Lower lobe of right lung (tissue), 2 donors: ENCODE measurements around the gene KRTAP13-1. TPM values are rescaled to one million over a fixed set of nuclear protein-coding genes. Genes with fewer than 3 reads are reported as not detected.

ENCODE experiments used
- ATAC-seq, 2 donors: fragments of 200-7000 bp; cut with Tn5 transposase; one replicate each; pipeline ENCODE4 v1.9.1; 2020 to 2022; ENCODE audit warnings: mild to moderate bottlenecking in 2 of 2, moderate library complexity in 2 of 2
- DNase-seq: peaks from one replicate; pipeline ENCODE4 v3.0.0-alpha.2; 2020
- H3K27ac ChIP-seq: fragments of 200-600 bp; one replicate; pipeline ENCODE4 v1.8.0; 2022
- H3K27me3 ChIP-seq: fragments of 200-600 bp; one replicate; pipeline ENCODE4 v1.8.0; 2022; ENCODE audit warnings: low read depth
- H3K36me3 ChIP-seq: fragments of 200-600 bp; one replicate; pipeline ENCODE4 v1.8.0; 2022; ENCODE audit warnings: mild to moderate bottlenecking
- H3K4me1 ChIP-seq: fragments of 200-600 bp; one replicate; pipeline ENCODE4 v1.8.0; 2022
- H3K4me3 ChIP-seq: fragments of 200-600 bp; one replicate; pipeline ENCODE4 v1.8.0; 2022; ENCODE audit warnings: mild to moderate bottlenecking
- H3K9me3 ChIP-seq: fragments of 200-600 bp; one replicate; pipeline ENCODE4 v1.8.0; 2022
- CTCF ChIP-seq: fragments of 200-600 bp; IDR thresholded peaks from one replicate; pipeline ENCODE4 v1.8.0; 2022; ENCODE audit warnings: antibody characterized with exemption, mild to moderate bottlenecking
- intact Hi-C: fragments of 100-400 bp; cut with DNase I; formaldehyde crosslinking; loops from one replicate; pipeline ENCODE4 v1.11.0; 2022
- microRNA-seq: library from miRNA; unstranded; fragments of <30 nt; microRNA quantifications from one replicate; pipeline ENCODE4 v1.2.0, GENCODE V29; 2020; ENCODE audit warnings: borderline number of aligned reads
- total RNA-seq: library from RNA; stranded (reverse); fragmentation: NEBNext Ultra II Directional; extraction: Animal tissue kit (Norgen Biotek cat#: 25700); gene quantifications from one replicate; pipeline ENCODE4 v1.2.1, GENCODE V29; 2021
- donor health status: DM: no; HTN: yes; CAD: no; lungs with severe emphysema.

KRTAP13-1 gene
- total RNA-seq, 1 donor from 2014 or later = not detected

DNA sequence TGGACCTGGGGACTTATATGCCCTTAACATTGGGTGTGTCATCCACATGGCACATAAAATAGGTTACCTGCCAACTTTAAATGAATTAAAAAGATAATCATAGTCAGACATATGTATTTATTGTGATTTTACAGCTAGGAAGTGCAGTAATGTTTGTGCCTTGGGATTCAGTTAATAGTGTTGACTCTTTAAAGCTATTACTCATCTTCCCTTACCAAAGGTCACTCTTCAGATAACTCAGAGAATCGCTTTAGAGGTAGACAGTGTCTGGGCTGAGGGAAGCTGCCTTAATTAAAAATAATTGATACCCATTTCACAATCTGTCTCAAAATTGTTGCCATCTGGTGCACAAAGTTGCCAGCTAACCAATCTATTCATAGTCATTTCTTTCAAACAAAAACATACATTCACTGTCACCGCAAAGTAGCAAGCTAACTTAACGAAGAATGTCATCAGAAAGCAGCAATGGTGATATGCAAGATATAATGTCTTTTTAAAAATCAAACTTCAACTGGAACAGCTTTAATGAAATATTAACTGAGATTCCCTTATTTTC, 41.3 kb downstream of the KRTAP13-1 start:
- no peak for ATAC-seq
- Histone ChIP-seq H3K36me3 (no peaks in the 10 kb centered on the region), H3K9me3 (no peaks in the 10 kb centered on the region), H3K27me3 (no peaks in the 10 kb centered on the region), H3K27ac (no peak overlapping the region), H3K4me3 (no peak overlapping the region), H3K4me1 (no peaks in the 10 kb centered on the region)
- no peak for DNase-seq
- TF ChIP-seq CTCF = no peak
- intact Hi-C loops = no loop called here

DNA sequence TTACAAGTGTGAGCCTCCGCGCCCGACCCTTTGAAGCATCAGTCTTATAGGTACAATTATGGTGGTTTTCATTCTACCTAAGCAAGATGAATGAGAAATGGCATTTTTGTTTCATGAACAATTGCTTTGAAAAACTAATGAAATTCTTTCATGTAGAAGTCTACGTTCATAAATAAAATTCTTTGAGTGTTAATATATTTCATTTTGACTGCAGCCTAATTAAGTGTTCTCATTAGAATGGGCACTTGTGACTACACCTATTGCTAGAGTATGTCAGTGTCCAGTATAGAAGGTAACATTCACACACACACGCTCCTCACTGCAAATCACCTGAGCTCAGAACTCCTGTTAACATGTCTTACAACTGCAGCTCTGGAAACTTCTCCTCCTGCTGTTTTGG, 44.1 kb downstream of the KRTAP13-1 start, which contains the start of gene KRTAP15-1:
TSS of gene KRTAP15-1 (plus strand) at position 301 of the 400 bp plus-strand sequence. CDS start at position 354, 53 bp downstream.
- H3K4me1 ChIP-seq = no peaks in the 10 kb centered on the region
- intact Hi-C loops = no loop called here

DNA sequence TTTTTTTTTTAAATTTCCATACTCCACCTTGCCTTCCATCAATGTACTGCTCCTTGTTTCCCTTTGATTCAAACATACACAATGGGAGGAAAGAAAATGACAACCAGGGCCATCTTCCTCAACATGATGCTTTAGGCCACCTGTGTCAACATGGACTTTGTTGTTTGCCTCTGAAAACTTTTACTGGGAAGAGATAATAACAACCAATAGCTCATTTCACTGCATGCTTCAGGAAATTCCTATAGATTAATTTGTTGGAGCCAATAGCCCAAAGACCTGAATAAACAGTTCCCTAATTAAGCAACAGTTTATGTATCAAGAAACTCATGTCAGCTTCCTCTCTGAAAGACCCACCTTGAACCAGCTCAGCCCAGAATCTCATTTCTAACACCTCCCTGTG, 47.4 kb downstream of the KRTAP13-1 start:
- no peaks in the 10 kb centered on the region for H3K36me3 ChIP-seq
- H3K9me3 ChIP-seq = no peaks in the 10 kb centered on the region
- intact Hi-C loops = no loop called here
- H3K27ac ChIP-seq = no peak overlapping the region
- H3K4me3 ChIP-seq = no peak overlapping the region
- H3K27me3 ChIP-seq = no peaks in the 10 kb centered on the region
- TF ChIP-seq CTCF = no peak
- no peak for ATAC-seq
- no peaks in the 10 kb centered on the region for H3K4me1 ChIP-seq
- DNase-seq = no peak

More for the DNA sequence above, 44.1 kb downstream of the KRTAP13-1 start, which contains the start of gene KRTAP15-1:
- H3K36me3 ChIP-seq = no peaks in the 10 kb centered on the region
- no peak for DNase-seq
- H3K4me3 ChIP-seq = no peak within 1 kb of the TSS
- no peaks in the 10 kb centered on the region for H3K9me3 ChIP-seq
- H3K27me3 ChIP-seq = no peaks in the 10 kb centered on the region
- no peak within 1 kb of the TSS for H3K27ac ChIP-seq
- ATAC-seq = no peak
- no peak for TF ChIP-seq CTCF

- no peak overlapping the region for H3K4me3 ChIP-seq
- ATAC-seq = no peak
- DNase-seq = no peak
- intact Hi-C loops = no loop called here
- no peaks in the 10 kb centered on the region for H3K27me3 ChIP-seq
- H3K9me3 ChIP-seq = no peaks in the 10 kb centered on the region
- no peaks in the 10 kb centered on the region for H3K4me1 ChIP-seq
- H3K36me3 ChIP-seq = no peaks in the 10 kb centered on the region
- H3K27ac ChIP-seq = no peak overlapping the region
- no peak for TF ChIP-seq CTCF
These were observed 48.4 kb downstream of the KRTAP13-1 start for GRCh38 chr21:30444204-30444603.

Small RNAs within 50 kb of the gene (microRNA-seq; reads per million reads assigned to microRNA genes)
- gene MIR4327 = not detected

Other genes starting within 250 kb of the KRTAP13-1 start
- gene CLDN17, start 229.2 kb upstream of the KRTAP13-1 start, total RNA-seq = not detected
- gene CLDN8, start 179.9 kb upstream of the KRTAP13-1 start, total RNA-seq = 2.9 TPM
- gene KRTAP24-1, start 113.1 kb upstream of the KRTAP13-1 start, total RNA-seq = not detected
- not detected for gene KRTAP25-1, start 106.5 kb upstream of the KRTAP13-1 start, total RNA-seq
- not detected for gene KRTAP26-1, start 75.7 kb upstream of the KRTAP13-1 start, total RNA-seq
- gene KRTAP27-1, start 58.3 kb upstream of the KRTAP13-1 start, total RNA-seq = not detected
- not detected for gene KRTAP23-1, start 47.4 kb upstream of the KRTAP13-1 start, total RNA-seq
- gene KRTAP13-2, start 23.8 kb upstream of the KRTAP13-1 start, total RNA-seq = not detected
- gene KRTAP13-3, start 29.9 kb downstream of the KRTAP13-1 start, total RNA-seq = not detected
- not detected for gene KRTAP13-4, start 34.2 kb downstream of the KRTAP13-1 start, total RNA-seq
- not detected for gene KRTAP15-1, start 44.2 kb downstream of the KRTAP13-1 start, total RNA-seq
- not detected for gene KRTAP19-1, start 84.3 kb downstream of the KRTAP13-1 start, total RNA-seq
- gene KRTAP19-2, start 91.4 kb downstream of the KRTAP13-1 start, total RNA-seq = not detected
- gene KRTAP19-3, start 96.0 kb downstream of the KRTAP13-1 start, total RNA-seq = not detected
- gene KRTAP19-4, start 101.1 kb downstream of the KRTAP13-1 start, total RNA-seq = not detected
- not detected for gene KRTAP19-5, start 106.1 kb downstream of the KRTAP13-1 start, total RNA-seq
- gene KRTAP19-6, start 145.8 kb downstream of the KRTAP13-1 start, total RNA-seq = not detected
- not detected for gene KRTAP19-7, start 165.3 kb downstream of the KRTAP13-1 start, total RNA-seq
- not detected for gene KRTAP22-2, start 194.4 kb downstream of the KRTAP13-1 start, total RNA-seq
- gene KRTAP6-3, start 196.4 kb downstream of the KRTAP13-1 start, total RNA-seq = not detected
- not detected for gene KRTAP6-2, start 202.9 kb downstream of the KRTAP13-1 start, total RNA-seq
- not detected for gene KRTAP22-1, start 205.1 kb downstream of the KRTAP13-1 start, total RNA-seq
- not detected for gene KRTAP6-1, start 217.9 kb downstream of the KRTAP13-1 start, total RNA-seq
- gene KRTAP20-1, start 220.4 kb downstream of the KRTAP13-1 start, total RNA-seq = not detected
- not detected for gene KRTAP20-4, start 224.6 kb downstream of the KRTAP13-1 start, total RNA-seq
- not detected for gene KRTAP20-2, start 239.2 kb downstream of the KRTAP13-1 start, total RNA-seq
- gene KRTAP20-3, start 246.8 kb downstream of the KRTAP13-1 start, total RNA-seq = not detected